GM12878 (cell line): ENCODE data around the gene TJAP1. TPM values are rescaled to one million over a fixed set of nuclear protein-coding genes. Genes with fewer than 3 reads are reported as not detected.

Experiments used
- ATAC-seq: fragments of 200-7000 bp; cut with Tn5 transposase; 3 replicates; pipeline ENCODE4 v1.9.1; 2020; ENCODE audit warnings: mild to moderate bottlenecking, moderate library complexity
- BruUV-seq: library from RNA; stranded (reverse); fragments of 400-500 nt; replicated peaks from 2 replicates; lab custom pipeline; 2021; lab: Mats Ljungman, UMichigan
- CTCF ChIA-PET: fragments of 300-600 bp; sonication (Branson Sonifier 250); formaldehyde crosslinking; extraction: SDS; loops from one replicate; lab custom pipeline; 2021; ENCODE audit warnings: inconsistent platforms; lab: Yijun Ruan, JAX
- POLR2A ChIA-PET: fragments of 350-600 bp; formaldehyde crosslinking; extraction: SDS; loops from one replicate; lab custom pipeline; 2021; ENCODE audit warnings: inconsistent platforms; lab: Charles Lee
- RAD21 ChIA-PET: fragments of 300-600 bp; sonication (Branson Sonifier 250); formaldehyde crosslinking; loops from one replicate; lab custom pipeline; 2023; ENCODE audit warnings: antibody characterized with exemption; ENCODE audit not compliant: unreplicated experiment; lab: Charles Lee
- SMC1A ChIA-PET: fragments of 300-600 bp; sonication (Branson Sonifier 250); formaldehyde crosslinking; loops from one replicate; lab custom pipeline; 2023; ENCODE audit not compliant: unreplicated experiment, uncharacterized antibody; lab: Charles Lee
- DNase-seq: peaks from one replicate; pipeline ENCODE4 v3.0.0-alpha.2; 2011; ENCODE audit warnings: low read depth, low spot score
- FAIRE-seq: peaks from 3 replicates; lab custom pipeline; 2011; peaks lifted over from hg19 to GRCh38; lab: Jason Lieb, UNC
- H2AFZ ChIP-seq: 2 replicates; pipeline ENCODE4 v1.6.0; 2011; ENCODE audit warnings: low read depth, low read length, control low read depth; ENCODE audit not compliant: control insufficient read depth
- H3K27ac ChIP-seq: 2 replicates; pipeline ENCODE4 v1.5.1; 2011; ENCODE audit warnings: control low read depth; ENCODE audit not compliant: control insufficient read depth, insufficient read depth
- H3K27me3 ChIP-seq, 2 experiments: replicated peaks in 1 of 2; 2 replicates each; pipeline versions ENCODE4 v1.6.0 to v1.6.1; 2011; ENCODE audit warnings: low read length in 1 of 2; ENCODE audit not compliant: control insufficient read depth in 2 of 2, insufficient read depth in 2 of 2
- H3K36me3 ChIP-seq, 2 experiments: 2 replicates each; pipeline ENCODE4 v1.5.1; 2011; ENCODE audit warnings: low read length in 1 of 2; ENCODE audit not compliant: control insufficient read depth in 2 of 2, insufficient read depth in 2 of 2
- H3K4me1 ChIP-seq: 2 replicates; pipeline ENCODE4 v1.6.1; 2011; ENCODE audit warnings: mild to moderate bottlenecking, low read length, moderate library complexity, mixed read lengths; ENCODE audit not compliant: control insufficient read depth, insufficient read depth
- H3K4me2 ChIP-seq: 2 replicates; pipeline ENCODE4 v1.6.0; 2011; ENCODE audit warnings: control low read depth; ENCODE audit not compliant: control insufficient read depth, insufficient read depth
- H3K4me3 ChIP-seq: fragments of 200-600 bp; sonication (generic); 2 replicates; pipeline ENCODE4 v1.5.1; 2016
- H3K79me2 ChIP-seq: 2 replicates; pipeline ENCODE4 v1.6.0; 2011; ENCODE audit warnings: low read length; ENCODE audit not compliant: control insufficient read depth, insufficient read depth
- H3K9ac ChIP-seq: 2 replicates; pipeline ENCODE4 v1.8.0; 2011; ENCODE audit warnings: low read length, control low read depth, mixed read lengths; ENCODE audit not compliant: control insufficient read depth, insufficient read depth
- H3K9me3 ChIP-seq: replicated peaks from 3 replicates; pipeline ENCODE4 v1.5.1; 2011; ENCODE audit warnings: mild to moderate bottlenecking, low read length; ENCODE audit not compliant: control insufficient read depth, insufficient read depth
- H4K20me1 ChIP-seq: 2 replicates; pipeline ENCODE4 v1.6.0; 2011; ENCODE audit not compliant: control insufficient read depth, insufficient read depth
- BHLHE40 ChIP-seq, 2 experiments: fragments of 450-650 bp in 1 of 2; IDR thresholded peaks; 2 replicates each; pipeline ENCODE4 v1.6.1; 2011 to 2017; ENCODE audit warnings: low read depth in 2 of 2, borderline replicate concordance in 1 of 2, improper control_type of control experiment in 1 of 2, low read length in 1 of 2, mild to moderate bottlenecking in 1 of 2
- BRCA1 ChIP-seq: IDR thresholded peaks from 2 replicates; pipeline ENCODE4 v1.6.1; 2011; ENCODE audit warnings: low read depth, low read length, improper control_type of control experiment
- CBFB ChIP-seq: IDR thresholded peaks from 2 replicates; pipeline ENCODE4 v1.6.1; 2016; ENCODE audit warnings: antibody characterized with exemption, low read depth
- CBX5 ChIP-seq: sonication (generic); IDR thresholded peaks from 2 replicates; pipeline ENCODE4 v1.6.1; 2016; ENCODE audit warnings: low read depth, moderate library complexity, mild to moderate bottlenecking, inconsistent platforms
- CREM ChIP-seq: IDR thresholded peaks from 2 replicates; pipeline ENCODE4 v1.6.1; 2014; ENCODE audit warnings: antibody characterized with exemption, low read depth
- EGR1 ChIP-seq, 2 experiments: IDR thresholded peaks; 1 replicate in 1 of 2; 2 replicates in 1 of 2; pipeline ENCODE4 v1.6.1; 2011 to 2012; ENCODE audit warnings: low read depth in 2 of 2, low read length in 2 of 2, borderline replicate concordance in 1 of 2, mild to moderate bottlenecking in 1 of 2, moderate library complexity in 1 of 2
- IKZF1 ChIP-seq: fragments of 450-650 bp; conservative IDR thresholded peaks from 2 replicates; pipeline ENCODE4 v1.6.1; 2017; ENCODE audit warnings: antibody characterized with exemption, mild to moderate bottlenecking
- PAX5 ChIP-seq: IDR thresholded peaks from 2 replicates; pipeline ENCODE4 v1.6.1; 2011; ENCODE audit warnings: low read depth, low read length, borderline replicate concordance
- RAD51 ChIP-seq: fragments of 450-650 bp; IDR thresholded peaks from 2 replicates; pipeline ENCODE4 v1.6.1; 2016; ENCODE audit warnings: moderate library complexity, mild to moderate bottlenecking, inconsistent platforms
- SMAD1 ChIP-seq: fragments of 450-650 bp; IDR thresholded peaks from 2 replicates; pipeline ENCODE4 v1.6.1; 2018; ENCODE audit warnings: mild to moderate bottlenecking, low read depth; ENCODE audit not compliant: partially characterized antibody
- SREBF2 ChIP-seq: IDR thresholded peaks from 2 replicates; pipeline ENCODE4 v1.6.1; 2012; ENCODE audit warnings: mild to moderate bottlenecking, low read length
- STAT3 ChIP-seq: IDR thresholded peaks from 2 replicates; pipeline ENCODE4 v1.6.1; 2011; ENCODE audit warnings: low read depth, low read length, improper control_type of control experiment
- TARDBP ChIP-seq: IDR thresholded peaks from 2 replicates; pipeline ENCODE4 v1.6.1; 2016; ENCODE audit warnings: borderline replicate concordance
- YY1 ChIP-seq: IDR thresholded peaks from 2 replicates; pipeline ENCODE4 v1.6.1; 2011; ENCODE audit warnings: low read depth, mild to moderate bottlenecking, low read length
- ZNF274 ChIP-seq: IDR thresholded peaks from one replicate; pipeline ENCODE4 v1.8.0; 2011; ENCODE audit not compliant: insufficient read length, insufficient read depth
- ZNF384 ChIP-seq: IDR thresholded peaks from 2 replicates; pipeline ENCODE4 v1.6.1; 2012; ENCODE audit warnings: low read depth, mild to moderate bottlenecking, low read length, improper control_type of control experiment, borderline replicate concordance
- WGBS: methylation state at CpG from one replicate; pipeline ENCODE4 v1.1.6; 2016; ENCODE audit warnings: low lambda C conversion rate; ENCODE audit not compliant: insufficient replicate concordance, insufficient coverage; ENCODE audit errors: missing lambda C conversion rate; 5-methylcytosine and 5-hydroxymethylcytosine counted together
- in situ Hi-C: fragments of 300-500 bp; cut with MboI; formaldehyde crosslinking; loops from 9 replicates; pipeline ENCODE4 v1.14.3; 2018; ENCODE audit warnings: mixed read lengths
- intact Hi-C: fragments of 100-400 bp; cut with micrococcal nuclease; formaldehyde crosslinking; loops from one replicate; pipeline ENCODE4 v1.14.2; 2022; ENCODE audit not compliant: unreplicated experiment
- polyA plus RNA-seq, 11 experiments: library from polyadenylated mRNA; depleted of rRNA in 4 of 11; unstranded in 6 of 11; stranded (reverse) in 5 of 11; fragments of >200 nt; fragmentation: Nextera tagmentation in 4 of 11; fragmentation: Illumina TruSeq in 1 of 11; extraction: Ambion mirVana in 4 of 11; extraction: Trizol in 1 of 11; gene quantifications; 1 replicate in 1 of 11; 2 replicates in 10 of 11; pipeline versions ENCODE4 v1.2.1 to v1.2.3, GENCODE V29; 2011 to 2016; ENCODE audit warnings: inconsistent platforms in 2 of 11, missing spikeins in 2 of 11, low read depth in 1 of 11
- total RNA-seq, 4 experiments: library from RNA; depleted of rRNA in 3 of 4; stranded (reverse); fragments of >200 nt in 3 of 4; fragmentation: Illumina TruSeq in 1 of 4; extraction: Trizol in 1 of 4; gene quantifications; 2 replicates each; pipeline versions ENCODE4 v1.2.1 to v1.2.3, GENCODE V29; 2013 to 2021
- TF ChIP-seq, protein P1 (sequence below): fragments of 450-650 bp; IDR thresholded peaks from 2 replicates; pipeline ENCODE4 v1.6.1; 2017; ENCODE audit warnings: antibody characterized with exemption, mild to moderate bottlenecking, moderate library complexity
- TF ChIP-seq, protein P2 (sequence below): IDR thresholded peaks from 2 replicates; pipeline ENCODE4 v1.6.1; 2012; ENCODE audit warnings: low read length, inconsistent platforms

Gene TJAP1
- total and polyA plus RNA-seq, 10 of the 15 experiments (the other 5 are each of a cell fraction or from before 2014, with no cell fraction given), result 0.11 to 22.6 (median 12.8) TPM

DNA sequence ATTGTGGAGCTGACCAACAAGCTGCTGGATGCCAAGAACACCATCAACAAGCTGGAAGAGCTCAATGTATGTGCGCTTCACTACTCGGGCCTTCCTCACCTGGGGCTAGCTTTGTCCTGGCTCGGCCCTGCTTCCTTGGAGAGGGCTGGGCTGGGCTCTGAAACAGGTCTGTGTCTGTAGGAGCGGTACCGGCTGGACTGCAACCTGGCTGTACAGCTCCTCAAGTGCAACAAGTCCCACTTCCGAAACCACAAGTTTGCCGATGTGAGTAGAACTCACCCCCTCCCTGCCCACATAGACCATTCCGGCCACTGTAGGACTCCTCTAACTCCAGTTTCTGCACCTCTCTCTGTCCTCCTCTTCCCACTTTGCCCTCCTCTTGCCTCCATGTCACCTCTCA, 26.1 kb downstream of the TJAP1 start (continued):
- TF ChIP-seq, protein P1, sequence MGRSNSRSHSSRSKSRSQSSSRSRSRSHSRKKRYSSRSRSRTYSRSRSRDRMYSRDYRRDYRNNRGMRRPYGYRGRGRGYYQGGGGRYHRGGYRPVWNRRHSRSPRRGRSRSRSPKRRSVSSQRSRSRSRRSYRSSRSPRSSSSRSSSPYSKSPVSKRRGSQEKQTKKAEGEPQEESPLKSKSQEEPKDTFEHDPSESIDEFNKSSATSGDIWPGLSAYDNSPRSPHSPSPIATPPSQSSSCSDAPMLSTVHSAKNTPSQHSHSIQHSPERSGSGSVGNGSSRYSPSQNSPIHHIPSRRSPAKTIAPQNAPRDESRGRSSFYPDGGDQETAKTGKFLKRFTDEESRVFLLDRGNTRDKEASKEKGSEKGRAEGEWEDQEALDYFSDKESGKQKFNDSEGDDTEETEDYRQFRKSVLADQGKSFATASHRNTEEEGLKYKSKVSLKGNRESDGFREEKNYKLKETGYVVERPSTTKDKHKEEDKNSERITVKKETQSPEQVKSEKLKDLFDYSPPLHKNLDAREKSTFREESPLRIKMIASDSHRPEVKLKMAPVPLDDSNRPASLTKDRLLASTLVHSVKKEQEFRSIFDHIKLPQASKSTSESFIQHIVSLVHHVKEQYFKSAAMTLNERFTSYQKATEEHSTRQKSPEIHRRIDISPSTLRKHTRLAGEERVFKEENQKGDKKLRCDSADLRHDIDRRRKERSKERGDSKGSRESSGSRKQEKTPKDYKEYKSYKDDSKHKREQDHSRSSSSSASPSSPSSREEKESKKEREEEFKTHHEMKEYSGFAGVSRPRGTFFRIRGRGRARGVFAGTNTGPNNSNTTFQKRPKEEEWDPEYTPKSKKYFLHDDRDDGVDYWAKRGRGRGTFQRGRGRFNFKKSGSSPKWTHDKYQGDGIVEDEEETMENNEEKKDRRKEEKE, result no peak
- no peak for TF ChIP-seq EGR1 (IDR thresholded peaks at IDR 0.05; ENCODE audit: borderline replicate concordance in 1 of 2, low read depth in 2 of 2, low read length in 2 of 2)
- TF ChIP-seq ZNF384, result no peak

DNA sequence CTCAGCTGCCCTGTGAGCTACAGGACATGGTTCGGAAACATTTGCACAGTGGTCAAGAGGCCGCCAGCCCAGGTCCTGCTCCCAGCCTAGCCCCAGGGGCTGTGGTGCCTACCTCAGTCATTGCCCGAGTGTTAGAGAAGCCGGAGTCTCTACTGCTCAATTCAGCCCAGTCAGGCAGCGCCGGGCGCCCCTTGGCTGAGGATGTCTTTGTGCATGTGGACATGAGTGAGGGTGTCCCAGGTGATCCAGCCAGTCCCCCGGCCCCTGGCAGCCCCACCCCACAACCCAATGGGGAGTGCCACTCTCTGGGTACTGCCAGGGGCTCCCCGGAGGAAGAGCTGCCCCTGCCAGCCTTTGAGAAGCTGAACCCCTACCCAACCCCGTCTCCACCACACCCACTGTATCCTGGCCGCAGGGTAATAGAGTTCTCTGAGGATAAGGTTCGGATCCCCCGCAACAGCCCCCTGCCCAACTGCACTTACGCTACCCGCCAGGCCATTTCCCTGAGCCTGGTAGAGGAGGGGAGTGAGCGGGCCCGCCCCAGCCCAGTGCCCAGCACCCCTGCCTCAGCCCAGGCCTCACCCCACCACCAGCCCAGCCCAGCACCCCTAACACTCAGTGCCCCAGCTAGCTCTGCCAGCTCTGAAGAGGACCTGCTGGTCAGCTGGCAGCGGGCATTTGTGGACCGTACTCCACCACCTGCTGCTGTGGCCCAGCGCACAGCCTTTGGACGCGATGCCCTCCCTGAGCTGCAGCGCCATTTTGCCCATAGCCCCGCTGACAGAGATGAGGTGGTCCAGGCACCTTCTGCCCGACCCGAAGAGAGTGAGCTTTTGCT, 27.6 kb downstream of the TJAP1 start:
- H3K9me3 ChIP-seq, result no peaks in the 10 kb centered on the region
- in situ Hi-C loops (loop anchor here (5.0 kb wide), 1 partner anchor 248 kb away; no protein-coding TSS in a partner anchor), intact Hi-C loops (loop anchor here (5.0 kb wide), 1 partner anchor 123 kb away; no protein-coding TSS in a partner anchor)
- ChIA-PET SMC1A (interaction anchor here (0.6 to 3.4 kb wide), 11 partner anchors 10 to 362 kb away, joined by 3 to 16 read pairs (median 4); partner anchors contain the start of genes POLR1C and YIPF3), CTCF (interaction anchor here (1.1 to 6.8 kb wide), 22 partner anchors 10 to 286 kb away, joined by 3 to 70 read pairs (median 8); partner anchors contain the start of genes CRIP3 and DLK2), RAD21 (interaction anchor here (1.4 to 3.3 kb wide), 6 partner anchors 9 to 241 kb away, joined by 4 to 44 read pairs (median 10); partner anchors contain the start of gene DLK2), POLR2A (no interaction called here)
- no peak overlapping the region for H3K27ac ChIP-seq
- H3K4me2 ChIP-seq, result no peak overlapping the region
- H3K4me3 ChIP-seq, result no peak overlapping the region
- H3K79me2 ChIP-seq, result no peaks in the 10 kb centered on the region
- no peak overlapping the region for H2AFZ ChIP-seq
- H3K36me3 ChIP-seq, result peaks cover 10 to 23% of the 10 kb centered on the region in 2 experiments; a peak in 3 of 4 replicates
- no peak overlapping the region for H3K9ac ChIP-seq
- H3K4me1 ChIP-seq, result no peaks in the 10 kb centered on the region
- no peaks in the 10 kb centered on the region for H4K20me1 ChIP-seq
- FAIRE-seq (no peak), ATAC-seq (no peak), DNase-seq (no peak)
- WGBS, result 95% methylated on average over 26 of the region's 26 CpGs
- TSS peak; percentile 54 for BruUV-seq
- peaks cover 0 to 2% of the 10 kb centered on the region in 2 experiments; a peak in 1 of 4 replicates for H3K27me3 ChIP-seq
- TF ChIP-seq PAX5 (no peak), IKZF1 (no peak), BRCA1 (no peak), CBX5 (no peak), CREM (no peak), SMAD1 (no peak), STAT3 (no peak), SREBF2 (no peak), ZNF274 (no peak), YY1 (no peak), BHLHE40 (IDR thresholded peaks at IDR 0.05; ENCODE audit: borderline replicate concordance in 1 of 2, low read depth in 2 of 2, low read length in 1 of 2) (no peak), TARDBP (no peak), CBFB (no peak), RAD51 (no peak)
- TF ChIP-seq, protein P2, sequence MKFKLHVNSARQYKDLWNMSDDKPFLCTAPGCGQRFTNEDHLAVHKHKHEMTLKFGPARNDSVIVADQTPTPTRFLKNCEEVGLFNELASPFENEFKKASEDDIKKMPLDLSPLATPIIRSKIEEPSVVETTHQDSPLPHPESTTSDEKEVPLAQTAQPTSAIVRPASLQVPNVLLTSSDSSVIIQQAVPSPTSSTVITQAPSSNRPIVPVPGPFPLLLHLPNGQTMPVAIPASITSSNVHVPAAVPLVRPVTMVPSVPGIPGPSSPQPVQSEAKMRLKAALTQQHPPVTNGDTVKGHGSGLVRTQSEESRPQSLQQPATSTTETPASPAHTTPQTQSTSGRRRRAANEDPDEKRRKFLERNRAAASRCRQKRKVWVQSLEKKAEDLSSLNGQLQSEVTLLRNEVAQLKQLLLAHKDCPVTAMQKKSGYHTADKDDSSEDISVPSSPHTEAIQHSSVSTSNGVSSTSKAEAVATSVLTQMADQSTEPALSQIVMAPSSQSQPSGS, result no peak
